ENCODE data around the gene PLEKHA7. TPM values are rescaled to one million over a fixed set of nuclear protein-coding genes. Genes with fewer than 3 reads are reported as not detected.
"Not testable (repeated sequence)": the region's sequence is repeated elsewhere in the genome, so short reads cannot be mapped to it uniquely, and the experiment has no call there.

PLEKHA7 gene
- total RNA-seq, 2 experiments from 2014 or later = 0.47 to 0.50 TPM

- Mint-ChIP-seq H3K4me3 (no peak overlapping the region), H3K4me1 (ENCODE audit: low read depth) (no peaks in the 10 kb centered on the region), H3K27me3 (ENCODE audit: low read depth) (no peaks in the 10 kb centered on the region), H3K27ac (no peak overlapping the region), H3K9me3 (ENCODE audit: insufficient read depth) (no peaks in the 10 kb centered on the region), H3K36me3 (ENCODE audit: low read depth) (no peaks in the 10 kb centered on the region)
- ATAC-seq (no peak), DNase-seq (no peak)
- CTCF ChIA-PET = no interaction called here
- POLR2A ChIA-PET = no interaction called here
Measured at GRCh38 chr11:17003426-17003825, 10.8 kb downstream of the PLEKHA7 start.

GRCh38 chr11:17002543-17002942 lies 11.7 kb downstream of the PLEKHA7 start:
- Mint-ChIP-seq H3K4me3 (no peak overlapping the region), H3K9me3 (ENCODE audit: insufficient read depth) (no peaks in the 10 kb centered on the region), H3K27ac (no peak overlapping the region), H3K27me3 (ENCODE audit: low read depth) (no peaks in the 10 kb centered on the region), H3K4me1 (ENCODE audit: low read depth) (no peaks in the 10 kb centered on the region), H3K36me3 (ENCODE audit: low read depth) (no peaks in the 10 kb centered on the region)
- ATAC-seq (no peak), DNase-seq (no peak)
- ChIA-PET POLR2A (no interaction called here), CTCF (no interaction called here)

- DNase-seq (no peak), ATAC-seq (no peak)
- Mint-ChIP-seq H3K4me1 (ENCODE audit: low read depth) (no peaks in the 10 kb centered on the region), H3K36me3 (ENCODE audit: low read depth) (no peaks in the 10 kb centered on the region), H3K9me3 (ENCODE audit: insufficient read depth) (no peaks in the 10 kb centered on the region), H3K27me3 (ENCODE audit: low read depth) (no peaks in the 10 kb centered on the region), H3K27ac (no peak overlapping the region), H3K4me3 (no peak overlapping the region)
- ChIA-PET POLR2A (no interaction called here), CTCF (no interaction called here)
Measured at GRCh38 chr11:17001806-17002205, 12.4 kb downstream of the PLEKHA7 start.

- ChIA-PET CTCF (interaction anchor here (1.0 kb wide), 1 partner anchor 14 kb away, joined by 4 read pairs; no protein-coding TSS in a partner anchor), POLR2A (interaction anchor here (1.0 kb wide), 1 partner anchor 14 kb away, joined by 3 read pairs; no protein-coding TSS in a partner anchor)
- Mint-ChIP-seq H3K4me1 (ENCODE audit: low read depth) (no peaks in the 10 kb centered on the region), H3K27me3 (ENCODE audit: low read depth) (no peaks in the 10 kb centered on the region), H3K27ac (no peak overlapping the region), H3K9me3 (ENCODE audit: insufficient read depth) (no peaks in the 10 kb centered on the region), H3K4me3 (no peak overlapping the region), H3K36me3 (ENCODE audit: low read depth) (no peaks in the 10 kb centered on the region)
- DNase-seq (no peak), ATAC-seq (no peak)
Measured at GRCh38 chr11:17000987-17001386, 13.2 kb downstream of the PLEKHA7 start.

GRCh38 chr11:17000253-17000652 lies 14.0 kb downstream of the PLEKHA7 start:
- not testable (repeated sequence) for DNase-seq; H3K27ac Mint-ChIP-seq; H3K9me3 Mint-ChIP-seq (ENCODE audit: insufficient read depth); H3K4me1 Mint-ChIP-seq (ENCODE audit: low read depth); H3K36me3 Mint-ChIP-seq (ENCODE audit: low read depth); H3K27me3 Mint-ChIP-seq (ENCODE audit: low read depth); ATAC-seq; H3K4me3 Mint-ChIP-seq
- ChIA-PET CTCF (interaction anchor here (1.0 kb wide), 1 partner anchor 15 kb away, joined by 4 read pairs; no protein-coding TSS in a partner anchor), POLR2A (interaction anchor here (1.0 kb wide), 1 partner anchor 13 kb away, joined by 3 read pairs; no protein-coding TSS in a partner anchor)

- H3K4me1 Mint-ChIP-seq (ENCODE audit: low read depth) = no peaks in the 10 kb centered on the region
- ChIA-PET POLR2A (no interaction called here), CTCF (no interaction called here)
- no peaks in the 10 kb centered on the region for H3K9me3 Mint-ChIP-seq (ENCODE audit: insufficient read depth)
- ATAC-seq (no peak), DNase-seq (no peak)
- H3K36me3 Mint-ChIP-seq (ENCODE audit: low read depth) = no peaks in the 10 kb centered on the region
- no peak overlapping the region for H3K4me3 Mint-ChIP-seq
- H3K27me3 Mint-ChIP-seq (ENCODE audit: low read depth) = peaks cover 3% of the 10 kb centered on the region
- H3K27ac Mint-ChIP-seq = no peak overlapping the region
Measured at GRCh38 chr11:16999116-16999515, 15.1 kb downstream of the PLEKHA7 start.

- ChIA-PET POLR2A (no interaction called here), CTCF (no interaction called here)
- H3K9me3 Mint-ChIP-seq (ENCODE audit: insufficient read depth) = no peaks in the 10 kb centered on the region
- no peak for ATAC-seq
- no peak overlapping the region for H3K4me3 Mint-ChIP-seq
- no peaks in the 10 kb centered on the region for H3K36me3 Mint-ChIP-seq (ENCODE audit: low read depth)
- H3K4me1 Mint-ChIP-seq (ENCODE audit: low read depth) = no peaks in the 10 kb centered on the region
- peaks cover 3% of the 10 kb centered on the region for H3K27me3 Mint-ChIP-seq (ENCODE audit: low read depth)
- no peak overlapping the region for H3K27ac Mint-ChIP-seq
- no peak for DNase-seq
Measured at GRCh38 chr11:16997624-16998023, 16.6 kb downstream of the PLEKHA7 start.

GRCh38 chr11:16993495-16993894 lies 20.7 kb downstream of the PLEKHA7 start:
- no peaks in the 10 kb centered on the region for H3K36me3 Mint-ChIP-seq (ENCODE audit: low read depth)
- H3K27ac Mint-ChIP-seq = no peak overlapping the region
- H3K4me3 Mint-ChIP-seq = no peak overlapping the region
- ChIA-PET CTCF (interaction anchor here (1.5 kb wide), 1 partner anchor 22 kb away, joined by 3 read pairs; no protein-coding TSS in a partner anchor), POLR2A (no interaction called here)
- H3K27me3 Mint-ChIP-seq (ENCODE audit: low read depth) = peaks cover 3% of the 10 kb centered on the region
- DNase-seq (no peak), ATAC-seq (no peak)
- no peaks in the 10 kb centered on the region for H3K4me1 Mint-ChIP-seq (ENCODE audit: low read depth)
- H3K9me3 Mint-ChIP-seq (ENCODE audit: insufficient read depth) = no peaks in the 10 kb centered on the region

- Mint-ChIP-seq H3K27me3 (ENCODE audit: low read depth) (peaks cover 3% of the 10 kb centered on the region), H3K4me3 (no peak overlapping the region), H3K36me3 (ENCODE audit: low read depth) (no peaks in the 10 kb centered on the region), H3K27ac (no peak overlapping the region), H3K4me1 (ENCODE audit: low read depth) (peaks cover 2% of the 10 kb centered on the region), H3K9me3 (ENCODE audit: insufficient read depth) (no peaks in the 10 kb centered on the region)
- ChIA-PET CTCF (interaction anchor here (1.5 kb wide), 1 partner anchor 22 kb away, joined by 3 read pairs; no protein-coding TSS in a partner anchor), POLR2A (no interaction called here)
- no peak for DNase-seq
- ATAC-seq = no peak
Measured at GRCh38 chr11:16992846-16993245, 21.4 kb downstream of the PLEKHA7 start.

- Mint-ChIP-seq H3K36me3 (ENCODE audit: low read depth) (no peaks in the 10 kb centered on the region), H3K4me1 (ENCODE audit: low read depth) (peaks cover 29% of the 10 kb centered on the region), H3K9me3 (ENCODE audit: insufficient read depth) (no peaks in the 10 kb centered on the region), H3K27ac (no peak overlapping the region), H3K4me3 (no peak overlapping the region), H3K27me3 (ENCODE audit: low read depth) (peaks cover 1% of the 10 kb centered on the region)
- ChIA-PET CTCF (interaction anchor here (1.4 to 1.6 kb wide), 2 partner anchors 25 to 169 kb away, joined by 3 to 5 read pairs; partner anchors contain the start of gene PLEKHA7), POLR2A (interaction anchor here (0.6 to 0.9 kb wide), 2 partner anchors 85 to 88 kb away, joined by 3 to 5 read pairs; partner anchors contain the start of gene RPS13)
- no peak for ATAC-seq
- no peak for DNase-seq
Measured at GRCh38 chr11:16989554-16989953, 24.7 kb downstream of the PLEKHA7 start.

- Mint-ChIP-seq H3K27ac (peak overlapping the region; percentile 35), H3K36me3 (ENCODE audit: low read depth) (no peaks in the 10 kb centered on the region), H3K27me3 (ENCODE audit: low read depth) (no peaks in the 10 kb centered on the region), H3K4me3 (no peak overlapping the region), H3K9me3 (ENCODE audit: insufficient read depth) (no peaks in the 10 kb centered on the region), H3K4me1 (ENCODE audit: low read depth) (peaks cover 29% of the 10 kb centered on the region)
- ChIA-PET POLR2A (interaction anchor here (0.7 kb wide), 1 partner anchor 14 kb away, joined by 3 read pairs; no protein-coding TSS in a partner anchor), CTCF (interaction anchor here (0.6 to 1.2 kb wide), 3 partner anchors 11 to 88 kb away, joined by 3 to 4 read pairs (median 4); no protein-coding TSS in a partner anchor)
- ATAC-seq (no peak), DNase-seq (no peak)
Measured at GRCh38 chr11:16987205-16987568, 27.0 kb downstream of the PLEKHA7 start.

GRCh38 chr11:16986434-16987204 lies 27.6 kb downstream of the PLEKHA7 start:
- Mint-ChIP-seq H3K4me1 (ENCODE audit: low read depth) (peaks cover 29% of the 10 kb centered on the region), H3K9me3 (ENCODE audit: insufficient read depth) (no peaks in the 10 kb centered on the region), H3K27me3 (ENCODE audit: low read depth) (no peaks in the 10 kb centered on the region), H3K36me3 (ENCODE audit: low read depth) (no peaks in the 10 kb centered on the region), H3K4me3 (peak overlapping the region; percentile 42), H3K27ac (peak overlapping the region; percentile 85)
- ChIA-PET POLR2A (interaction anchor here (0.7 kb wide), 1 partner anchor 14 kb away, joined by 3 read pairs; no protein-coding TSS in a partner anchor), CTCF (interaction anchor here (0.6 to 1.2 kb wide), 3 partner anchors 10 to 88 kb away, joined by 3 to 4 read pairs (median 4); no protein-coding TSS in a partner anchor)
- ATAC-seq (peak; percentile 92), DNase-seq (peak; percentile 73)
